ENCODE data around the gene RFX8.

- TF ChIP-seq CTCF (conservative IDR thresholded peaks at IDR 0.05; ENCODE audit: low read depth, low read length) (no peak), EZH2 (IDR thresholded peaks at IDR 0.05; ENCODE audit: low read length, unreplicated experiment) (no peak), EZH2phosphoT487 (IDR thresholded peaks at IDR 0.05; ENCODE audit: borderline replicate concordance, low read length) (no peak)
Measured at GRCh38 chr2:101395545-101396315, 79.2 kb downstream of the RFX8 start.

All from PC-3 (cell line).